HFFc6 (cell line): ENCODE results near the gene PPIL4. TPM values are rescaled to one million over a fixed set of nuclear protein-coding genes. Genes with fewer than 3 reads are reported as not detected.

ENCODE experiments used
- DNase-seq: peaks from one replicate; pipeline ENCODE4 v3.0.0-alpha.2; 2018
- H3K27ac Mint-ChIP-seq: 2 replicates; pipeline ENCODE4 v1.8.0; 2020; ENCODE audit warnings: mild to moderate bottlenecking, mixed read lengths
- H3K27me3 Mint-ChIP-seq: 2 replicates; pipeline ENCODE4 v1.8.0; 2021; ENCODE audit warnings: mild to moderate bottlenecking, moderate library complexity, mixed read lengths; ENCODE audit not compliant: insufficient read depth
- H3K36me3 Mint-ChIP-seq: 2 replicates; pipeline ENCODE4 v1.8.0; 2021; ENCODE audit warnings: low read depth, mixed read lengths
- H3K4me1 Mint-ChIP-seq: 2 replicates; pipeline ENCODE4 v1.8.0; 2020; ENCODE audit warnings: low read depth, mixed read lengths
- H3K4me3 Mint-ChIP-seq: 2 replicates; pipeline ENCODE4 v1.8.0; 2020; ENCODE audit warnings: mild to moderate bottlenecking, moderate library complexity, mixed read lengths
- H3K9me3 Mint-ChIP-seq: 2 replicates; pipeline ENCODE4 v1.8.0; 2020; ENCODE audit warnings: mild to moderate bottlenecking, mixed read lengths
- total RNA-seq, 6 experiments: library from RNA; stranded (reverse); fragmentation: NEBNext Ultra II Directional; extraction: Animal tissue kit (Norgen Biotek cat#: 25700); gene quantifications; 2 replicates in 1 of 6; 3 replicates in 5 of 6; pipeline ENCODE4 v1.2.3, GENCODE V29; 2021
- TF ChIP-seq, protein P1 (sequence below): fragments of 200-600 bp; sonication (generic); IDR thresholded peaks from 2 replicates; pipeline ENCODE4 v1.5.0; 2021; ENCODE audit warnings: antibody characterized with exemption, mild to moderate bottlenecking

The PPIL4 gene
- total RNA-seq, 6 experiments from 2014 or later, result 31.9 to 35.1 (median 34.6) TPM

DNA sequence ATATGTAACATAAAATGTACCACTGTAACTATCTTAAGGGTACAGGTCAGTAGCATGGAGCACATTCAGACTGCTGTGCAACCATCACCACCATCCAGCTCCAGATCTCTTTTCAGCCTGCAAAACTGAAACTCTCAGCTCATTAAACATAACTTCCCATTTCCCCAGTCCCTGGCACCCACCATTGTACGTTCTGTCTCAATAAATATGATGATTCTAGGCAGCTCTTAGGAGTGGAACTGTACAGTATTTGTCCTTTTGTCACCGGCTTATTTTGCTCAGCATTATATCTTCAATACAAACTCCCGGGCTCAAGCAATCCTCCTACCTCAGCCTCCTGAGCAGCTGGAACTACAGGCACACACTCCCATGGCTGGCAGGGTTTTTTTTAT, 62.5 kb downstream of the PPIL4 start:
- Mint-ChIP-seq H3K27me3 (peaks cover 8% of the 10 kb centered on the region), H3K9me3 (no peaks in the 10 kb centered on the region), H3K27ac (no peak overlapping the region), H3K36me3 (no peaks in the 10 kb centered on the region), H3K4me3 (no peak overlapping the region), H3K4me1 (peaks cover 11% of the 10 kb centered on the region)
- TF ChIP-seq, protein P1, sequence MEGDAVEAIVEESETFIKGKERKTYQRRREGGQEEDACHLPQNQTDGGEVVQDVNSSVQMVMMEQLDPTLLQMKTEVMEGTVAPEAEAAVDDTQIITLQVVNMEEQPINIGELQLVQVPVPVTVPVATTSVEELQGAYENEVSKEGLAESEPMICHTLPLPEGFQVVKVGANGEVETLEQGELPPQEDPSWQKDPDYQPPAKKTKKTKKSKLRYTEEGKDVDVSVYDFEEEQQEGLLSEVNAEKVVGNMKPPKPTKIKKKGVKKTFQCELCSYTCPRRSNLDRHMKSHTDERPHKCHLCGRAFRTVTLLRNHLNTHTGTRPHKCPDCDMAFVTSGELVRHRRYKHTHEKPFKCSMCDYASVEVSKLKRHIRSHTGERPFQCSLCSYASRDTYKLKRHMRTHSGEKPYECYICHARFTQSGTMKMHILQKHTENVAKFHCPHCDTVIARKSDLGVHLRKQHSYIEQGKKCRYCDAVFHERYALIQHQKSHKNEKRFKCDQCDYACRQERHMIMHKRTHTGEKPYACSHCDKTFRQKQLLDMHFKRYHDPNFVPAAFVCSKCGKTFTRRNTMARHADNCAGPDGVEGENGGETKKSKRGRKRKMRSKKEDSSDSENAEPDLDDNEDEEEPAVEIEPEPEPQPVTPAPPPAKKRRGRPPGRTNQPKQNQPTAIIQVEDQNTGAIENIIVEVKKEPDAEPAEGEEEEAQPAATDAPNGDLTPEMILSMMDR, result no peak
- DNase-seq, result no peak

DNA sequence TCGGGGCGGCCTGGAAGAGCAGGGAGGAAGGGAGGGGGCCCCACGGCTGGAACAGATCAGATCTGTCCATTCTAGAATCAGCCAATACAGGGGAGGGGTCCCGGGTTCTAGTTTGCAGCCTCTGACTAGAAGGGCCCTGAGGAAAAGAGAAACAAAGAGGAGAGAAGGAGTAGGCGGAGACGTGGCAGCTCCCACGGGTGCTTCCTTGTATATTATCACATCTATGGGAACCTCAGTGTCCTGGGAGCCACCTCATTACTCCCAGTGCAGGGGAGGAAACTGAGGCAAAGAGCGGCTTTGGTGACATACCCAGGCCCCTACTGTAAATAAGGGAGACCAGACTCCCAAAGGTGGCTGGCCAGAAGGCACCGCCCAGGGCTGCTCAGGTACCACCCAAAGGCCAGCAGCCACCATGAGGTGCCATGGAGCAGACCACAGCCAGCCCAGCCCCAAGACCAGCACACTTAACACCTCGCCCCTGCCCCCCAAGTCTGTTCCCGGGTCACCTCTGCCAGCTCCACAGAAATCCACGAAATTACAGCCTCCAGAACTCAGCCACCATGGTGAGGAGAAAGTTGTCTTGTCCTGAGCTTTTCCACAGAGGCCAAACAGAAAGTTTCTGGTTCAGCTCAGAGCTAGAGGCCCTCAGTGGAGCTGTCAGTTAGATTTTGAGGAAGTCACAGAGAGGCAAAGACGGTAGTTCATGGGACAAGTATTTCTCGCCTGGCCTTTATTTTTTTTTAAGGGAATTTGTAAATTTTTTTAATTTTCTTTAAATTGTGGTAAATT, 63.1 kb downstream of the PPIL4 start:
- Mint-ChIP-seq H3K9me3 (no peaks in the 10 kb centered on the region), H3K36me3 (no peaks in the 10 kb centered on the region), H3K4me1 (peaks cover 11% of the 10 kb centered on the region), H3K4me3 (no peak overlapping the region), H3K27ac (no peak overlapping the region), H3K27me3 (peaks cover 8% of the 10 kb centered on the region)
- TF ChIP-seq, protein P1, result no peak
- DNase-seq, result no peak

DNA sequence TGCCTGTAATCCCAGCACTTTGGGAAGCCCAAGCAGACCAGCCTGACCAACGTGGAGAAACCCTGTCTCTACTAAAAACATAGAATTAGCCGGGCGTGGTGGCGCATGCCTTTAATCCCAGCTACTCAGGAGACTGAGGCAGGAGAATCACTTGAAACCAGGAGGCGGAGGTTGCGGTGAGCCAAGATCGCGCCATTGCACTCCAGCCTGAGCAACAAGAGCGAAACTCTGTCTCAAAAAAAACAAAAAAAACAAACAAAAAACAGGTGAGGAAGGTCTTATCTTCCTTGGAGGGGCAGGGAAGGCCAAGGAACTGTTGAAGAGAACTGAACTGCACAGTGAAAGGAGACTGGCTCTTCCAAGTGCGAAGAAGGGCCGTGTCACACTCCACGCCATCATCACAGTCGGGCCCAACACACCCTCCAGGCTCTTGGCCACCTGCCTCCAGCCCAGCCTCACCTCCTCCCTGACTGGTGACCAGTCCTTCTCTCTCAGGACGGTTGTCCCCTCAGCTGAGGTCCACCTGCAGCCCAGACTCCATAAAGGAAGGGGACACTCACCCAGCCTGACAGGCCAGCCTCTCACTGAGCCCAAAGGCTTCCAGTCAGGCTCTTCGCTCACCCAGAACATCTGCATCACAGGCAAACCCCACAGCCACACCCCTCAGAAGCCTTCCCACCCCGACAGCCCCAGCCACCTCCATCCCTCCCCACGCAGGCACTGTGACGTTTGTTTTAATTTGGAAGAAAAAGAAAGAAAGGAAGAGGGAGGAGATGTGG, 65.2 kb downstream of the PPIL4 start:
- Mint-ChIP-seq H3K4me3 (no peak overlapping the region), H3K9me3 (no peaks in the 10 kb centered on the region), H3K27ac (no peak overlapping the region), H3K4me1 (peaks cover 11% of the 10 kb centered on the region), H3K36me3 (no peaks in the 10 kb centered on the region), H3K27me3 (peaks cover 9% of the 10 kb centered on the region)
- no peak for DNase-seq
- TF ChIP-seq, protein P1, result no peak

DNA sequence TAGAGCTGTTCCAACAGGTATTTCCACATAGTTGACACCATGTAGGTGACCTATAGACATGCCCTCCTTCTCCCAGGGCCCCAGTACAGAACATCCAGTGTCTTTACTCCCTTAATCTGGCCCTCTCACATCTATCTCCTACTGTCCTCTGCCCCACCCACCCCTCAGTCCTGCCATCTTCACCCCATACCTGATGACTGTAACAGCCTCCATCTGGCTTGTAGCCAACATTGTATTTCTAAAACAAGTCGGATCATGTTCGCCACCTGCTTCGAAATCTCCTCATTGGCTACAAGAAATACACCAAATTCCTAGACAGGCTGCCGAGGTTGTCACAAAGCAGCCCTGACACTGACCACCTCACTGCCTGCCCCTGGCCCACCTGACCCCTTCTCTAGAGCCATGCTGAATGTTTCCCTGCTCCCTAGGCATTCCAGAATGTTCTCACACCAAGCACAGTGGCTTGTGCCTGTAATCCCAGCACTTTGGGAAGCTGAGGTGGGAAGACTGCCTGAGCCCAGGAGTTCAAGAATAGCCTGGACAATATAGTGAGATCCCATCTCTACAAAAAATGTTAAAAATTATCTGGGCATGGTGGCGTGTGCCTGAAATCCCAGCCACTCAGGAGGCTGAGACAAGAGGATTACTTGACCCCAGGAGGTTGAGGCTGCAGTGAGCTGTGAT, 67.1 kb downstream of the PPIL4 start:
- Mint-ChIP-seq H3K4me3 (no peak overlapping the region), H3K27me3 (peaks cover 17% of the 10 kb centered on the region), H3K36me3 (no peaks in the 10 kb centered on the region), H3K27ac (no peak overlapping the region), H3K9me3 (no peaks in the 10 kb centered on the region), H3K4me1 (no peaks in the 10 kb centered on the region)
- TF ChIP-seq, protein P1, result no peak
- DNase-seq, result no peak

DNA sequence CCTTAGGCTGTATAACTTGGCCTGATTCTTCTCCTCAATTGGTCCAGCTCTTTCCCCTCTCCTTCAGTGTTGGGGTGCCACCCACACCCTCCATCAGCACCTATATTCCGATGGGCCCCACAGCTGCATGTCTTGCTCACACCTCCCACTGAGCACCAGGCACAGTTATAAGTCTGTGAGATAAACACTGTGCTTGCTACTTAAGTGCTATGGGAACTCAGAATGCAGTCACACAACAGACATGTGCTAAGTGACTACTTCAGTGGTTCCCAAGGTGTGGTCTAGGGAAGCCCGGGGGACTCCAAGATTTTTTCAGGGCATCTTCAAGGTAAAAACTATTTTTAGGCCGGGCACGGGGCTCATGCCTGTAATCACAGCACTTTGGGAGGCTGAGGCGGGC, 68.3 kb downstream of the PPIL4 start:
- Mint-ChIP-seq H3K27me3 (peaks cover 20% of the 10 kb centered on the region), H3K36me3 (no peaks in the 10 kb centered on the region), H3K9me3 (no peaks in the 10 kb centered on the region), H3K4me1 (no peaks in the 10 kb centered on the region), H3K27ac (no peak overlapping the region), H3K4me3 (no peak overlapping the region)
- DNase-seq, result no peak
- TF ChIP-seq, protein P1, result no peak
